ENCODE measurements around the gene TEPSIN.

DNA sequence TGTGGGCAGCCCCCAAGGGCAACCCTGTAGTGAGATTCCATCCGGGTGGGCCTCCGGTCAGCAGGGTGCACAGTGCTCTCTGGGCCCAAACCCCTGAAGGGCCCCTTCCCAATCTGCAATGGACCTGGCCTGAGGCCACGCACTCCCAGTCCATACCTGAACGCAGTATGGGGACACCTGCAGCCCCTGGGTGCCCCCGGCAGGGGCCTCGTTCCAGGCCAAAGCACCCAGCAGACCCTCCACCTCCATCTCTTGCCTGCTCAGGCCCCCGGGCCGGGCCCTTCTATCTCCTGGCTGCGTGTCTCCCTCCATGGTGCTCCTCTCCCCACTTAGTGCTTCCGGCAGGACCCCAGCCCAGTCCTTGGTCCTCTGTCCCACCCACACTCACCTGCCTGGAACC is 55.5 kb downstream of the TEPSIN start:
- TF ChIP-seq, protein P1, sequence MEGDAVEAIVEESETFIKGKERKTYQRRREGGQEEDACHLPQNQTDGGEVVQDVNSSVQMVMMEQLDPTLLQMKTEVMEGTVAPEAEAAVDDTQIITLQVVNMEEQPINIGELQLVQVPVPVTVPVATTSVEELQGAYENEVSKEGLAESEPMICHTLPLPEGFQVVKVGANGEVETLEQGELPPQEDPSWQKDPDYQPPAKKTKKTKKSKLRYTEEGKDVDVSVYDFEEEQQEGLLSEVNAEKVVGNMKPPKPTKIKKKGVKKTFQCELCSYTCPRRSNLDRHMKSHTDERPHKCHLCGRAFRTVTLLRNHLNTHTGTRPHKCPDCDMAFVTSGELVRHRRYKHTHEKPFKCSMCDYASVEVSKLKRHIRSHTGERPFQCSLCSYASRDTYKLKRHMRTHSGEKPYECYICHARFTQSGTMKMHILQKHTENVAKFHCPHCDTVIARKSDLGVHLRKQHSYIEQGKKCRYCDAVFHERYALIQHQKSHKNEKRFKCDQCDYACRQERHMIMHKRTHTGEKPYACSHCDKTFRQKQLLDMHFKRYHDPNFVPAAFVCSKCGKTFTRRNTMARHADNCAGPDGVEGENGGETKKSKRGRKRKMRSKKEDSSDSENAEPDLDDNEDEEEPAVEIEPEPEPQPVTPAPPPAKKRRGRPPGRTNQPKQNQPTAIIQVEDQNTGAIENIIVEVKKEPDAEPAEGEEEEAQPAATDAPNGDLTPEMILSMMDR (IDR thresholded peaks at IDR 0.05): no peak
- TF ChIP-seq POLR2A (IDR thresholded peaks at IDR 0.05): no peak
